Neural cell (in vitro differentiated cells): ENCODE data around the gene BRIP1. TPM values are rescaled to one million over a fixed set of nuclear protein-coding genes. Genes with fewer than 3 reads are reported as not detected.

Experiments
- H2AFZ ChIP-seq: fragments of 200-600, 300-800 bp; sonication (generic), shearing (Covaris generic); 2 replicates; pipeline ENCODE4 v1.6.0; 2014; ENCODE audit warnings: low read depth, mild to moderate bottlenecking, antibody characterized with exemption, low read length, moderate library complexity
- H3F3A ChIP-seq: fragments of 200-600 bp; shearing (Covaris generic); 2 replicates; pipeline ENCODE4 v1.6.1; 2016; ENCODE audit warnings: mild to moderate bottlenecking, moderate library complexity, mixed read lengths, antibody characterized with exemption, low read length; ENCODE audit not compliant: insufficient read depth, poor library complexity, severe bottlenecking
- H3K27ac ChIP-seq: fragments of 200-600, 300-800 bp; sonication (generic), shearing (Covaris generic); 2 replicates; pipeline ENCODE4 v1.5.1; 2014; ENCODE audit warnings: mild to moderate bottlenecking, low read length, moderate library complexity
- H3K27me3 ChIP-seq: fragments of 300-800, 200-600 bp; sonication (generic), shearing (Covaris generic); 2 replicates; pipeline ENCODE4 v1.6.0; 2014; ENCODE audit warnings: mild to moderate bottlenecking, low read depth, low read length, moderate library complexity; ENCODE audit not compliant: insufficient read depth
- H3K36me3 ChIP-seq: fragments of 300-800, 200-600 bp; sonication (generic), shearing (Covaris generic); 2 replicates; pipeline ENCODE4 v1.5.1; 2014; ENCODE audit warnings: mild to moderate bottlenecking, antibody characterized with exemption, low read length, moderate library complexity; ENCODE audit not compliant: insufficient read depth
- H3K4me2 ChIP-seq: fragments of 300-800, 200-600 bp; sonication (generic), shearing (Covaris generic); 2 replicates; pipeline ENCODE4 v1.6.0; 2014; ENCODE audit warnings: mild to moderate bottlenecking, low read length
- H3K4me3 ChIP-seq: fragments of 300-800, 200-600 bp; sonication (generic), shearing (Covaris generic); 2 replicates; pipeline ENCODE4 v1.5.1; 2014; ENCODE audit warnings: mild to moderate bottlenecking, low read length, moderate library complexity
- H3K79me2 ChIP-seq: fragments of 200-600 bp; shearing (Covaris generic); replicated peaks from 2 replicates; pipeline ENCODE4 v1.6.0; 2014; ENCODE audit warnings: mild to moderate bottlenecking, low read length, moderate library complexity; ENCODE audit not compliant: insufficient read depth
- H3K9ac ChIP-seq: fragments of 300-800, 200-600 bp; sonication (generic), shearing (Covaris generic); 2 replicates; pipeline ENCODE4 v1.6.1; 2016; ENCODE audit warnings: mild to moderate bottlenecking, low read length, mixed read lengths
- H3K9me2 ChIP-seq: fragments of 200-600 bp; shearing (Covaris generic); 2 replicates; pipeline ENCODE4 v1.6.1; 2016; ENCODE audit warnings: mild to moderate bottlenecking, low read length, mixed read lengths; ENCODE audit not compliant: insufficient read depth
- H3K9me3 ChIP-seq: fragments of 200-600, 300-800 bp; sonication (generic), shearing (Covaris generic); 2 replicates; pipeline ENCODE4 v1.6.1; 2016; ENCODE audit warnings: mild to moderate bottlenecking, mixed run types, low read length, moderate library complexity, mixed read lengths
- H4K20me1 ChIP-seq: fragments of 200-600 bp; shearing (Covaris generic); 2 replicates; pipeline ENCODE4 v1.6.1; 2016; ENCODE audit warnings: mild to moderate bottlenecking, mixed run types; ENCODE audit not compliant: insufficient read depth
- EP300 ChIP-seq: fragments of 450-650 bp; conservative IDR thresholded peaks from 2 replicates; pipeline ENCODE4 v1.6.1; 2014; ENCODE audit warnings: antibody characterized with exemption, mild to moderate bottlenecking, moderate library complexity; ENCODE audit not compliant: poor library complexity, severe bottlenecking
- EZH2 ChIP-seq: fragments of 200-600, 300-800 bp; shearing (Covaris generic), sonication (generic); IDR thresholded peaks from 2 replicates; pipeline ENCODE4 v1.6.1; 2014; ENCODE audit warnings: antibody characterized with exemption, low read length, borderline replicate concordance, mild to moderate bottlenecking; ENCODE audit not compliant: insufficient read depth, poor library complexity, severe bottlenecking
- MXI1 ChIP-seq: fragments of 450-650 bp; conservative IDR thresholded peaks from 2 replicates; pipeline ENCODE4 v1.6.1; 2014; ENCODE audit warnings: antibody characterized with exemption, mild to moderate bottlenecking; ENCODE audit not compliant: poor library complexity, severe bottlenecking
- POLR2AphosphoS5 ChIP-seq: IDR thresholded peaks from 2 replicates; pipeline ENCODE4 v1.6.1; 2012
- RAD21 ChIP-seq: fragments of 450-650 bp; conservative IDR thresholded peaks from 2 replicates; pipeline ENCODE4 v1.6.1; 2014; ENCODE audit warnings: antibody characterized with exemption, mild to moderate bottlenecking, moderate library complexity
- REST ChIP-seq: IDR thresholded peaks from 2 replicates; pipeline ENCODE4 v1.6.1; 2012; ENCODE audit warnings: borderline replicate concordance
- SMC3 ChIP-seq: fragments of 450-650 bp; conservative IDR thresholded peaks from 2 replicates; pipeline ENCODE4 v1.6.1; 2014; ENCODE audit warnings: antibody characterized with exemption, mild to moderate bottlenecking, moderate library complexity; ENCODE audit not compliant: poor library complexity
- TAF1 ChIP-seq: IDR thresholded peaks from 2 replicates; pipeline ENCODE4 v1.6.1; 2012; ENCODE audit warnings: low read depth
- polyA plus RNA-seq: library from polyadenylated mRNA; depleted of rRNA; stranded (reverse); fragments of >200 nt; gene quantifications from 2 replicates; pipeline ENCODE4 v1.2.3, GENCODE V29; 2014
- TF ChIP-seq, protein P1 (sequence below): fragments of 450-650 bp; IDR thresholded peaks from 2 replicates; pipeline ENCODE4 v1.5.1; 2014; ENCODE audit warnings: antibody characterized with exemption, mild to moderate bottlenecking, moderate library complexity; ENCODE audit not compliant: poor library complexity, severe bottlenecking

The BRIP1 gene
- polyA plus RNA-seq, 1 donor from 2014 or later: 0.47 TPM

GRCh38 chr17:61718022-61718421 lies 145.3 kb downstream of the BRIP1 start:
- H4K20me1 ChIP-seq: no peaks in the 10 kb centered on the region
- no peak overlapping the region for H3K9ac ChIP-seq
- H3F3A ChIP-seq: no peaks in the 10 kb centered on the region
- no peaks in the 10 kb centered on the region for H3K27me3 ChIP-seq
- no peak for TF ChIP-seq REST
- TF ChIP-seq EP300: no peak
- TF ChIP-seq TAF1: no peak
- no peak for TF ChIP-seq POLR2AphosphoS5
- TF ChIP-seq, protein P1, sequence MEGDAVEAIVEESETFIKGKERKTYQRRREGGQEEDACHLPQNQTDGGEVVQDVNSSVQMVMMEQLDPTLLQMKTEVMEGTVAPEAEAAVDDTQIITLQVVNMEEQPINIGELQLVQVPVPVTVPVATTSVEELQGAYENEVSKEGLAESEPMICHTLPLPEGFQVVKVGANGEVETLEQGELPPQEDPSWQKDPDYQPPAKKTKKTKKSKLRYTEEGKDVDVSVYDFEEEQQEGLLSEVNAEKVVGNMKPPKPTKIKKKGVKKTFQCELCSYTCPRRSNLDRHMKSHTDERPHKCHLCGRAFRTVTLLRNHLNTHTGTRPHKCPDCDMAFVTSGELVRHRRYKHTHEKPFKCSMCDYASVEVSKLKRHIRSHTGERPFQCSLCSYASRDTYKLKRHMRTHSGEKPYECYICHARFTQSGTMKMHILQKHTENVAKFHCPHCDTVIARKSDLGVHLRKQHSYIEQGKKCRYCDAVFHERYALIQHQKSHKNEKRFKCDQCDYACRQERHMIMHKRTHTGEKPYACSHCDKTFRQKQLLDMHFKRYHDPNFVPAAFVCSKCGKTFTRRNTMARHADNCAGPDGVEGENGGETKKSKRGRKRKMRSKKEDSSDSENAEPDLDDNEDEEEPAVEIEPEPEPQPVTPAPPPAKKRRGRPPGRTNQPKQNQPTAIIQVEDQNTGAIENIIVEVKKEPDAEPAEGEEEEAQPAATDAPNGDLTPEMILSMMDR: no peak
- no peak for TF ChIP-seq SMC3
- no peak for TF ChIP-seq MXI1
- TF ChIP-seq EZH2: no peak
- TF ChIP-seq RAD21: no peak
- no peaks in the 10 kb centered on the region for H3K9me3 ChIP-seq
- H3K27ac ChIP-seq: no peak overlapping the region
- no peak overlapping the region for H2AFZ ChIP-seq
- no peaks in the 10 kb centered on the region for H3K79me2 ChIP-seq
- H3K4me2 ChIP-seq: no peak overlapping the region
- H3K4me3 ChIP-seq: no peak overlapping the region
- no peaks in the 10 kb centered on the region for H3K9me2 ChIP-seq
- no peaks in the 10 kb centered on the region for H3K36me3 ChIP-seq

- no peak overlapping the region for H3K27ac ChIP-seq
- H3K27me3 ChIP-seq: no peaks in the 10 kb centered on the region
- no peaks in the 10 kb centered on the region for H3F3A ChIP-seq
- no peak overlapping the region for H3K4me3 ChIP-seq
- no peaks in the 10 kb centered on the region for H4K20me1 ChIP-seq
- H3K36me3 ChIP-seq: no peaks in the 10 kb centered on the region
- no peaks in the 10 kb centered on the region for H3K9me2 ChIP-seq
- H3K79me2 ChIP-seq: no peaks in the 10 kb centered on the region
- no peak for TF ChIP-seq REST
- no peak for TF ChIP-seq MXI1
- TF ChIP-seq, protein P1: no peak
- no peak for TF ChIP-seq SMC3
- TF ChIP-seq RAD21: no peak
- TF ChIP-seq EZH2: no peak
- TF ChIP-seq TAF1: no peak
- no peak overlapping the region for H3K4me2 ChIP-seq
- no peak overlapping the region for H3K9ac ChIP-seq
- no peaks in the 10 kb centered on the region for H3K9me3 ChIP-seq
- H2AFZ ChIP-seq: no peak overlapping the region
Observed at GRCh38 chr17:61717352-61717751, 146.0 kb downstream of the BRIP1 start.
